Pons (tissue), 1 donor: ENCODE measurements around the gene PNPLA1.

Source experiments
- DNase-seq: peaks from one replicate; pipeline ENCODE4 v3.0.0-alpha.2; 2016; ENCODE audit warnings: low spot score

Gene PNPLA1

DNA sequence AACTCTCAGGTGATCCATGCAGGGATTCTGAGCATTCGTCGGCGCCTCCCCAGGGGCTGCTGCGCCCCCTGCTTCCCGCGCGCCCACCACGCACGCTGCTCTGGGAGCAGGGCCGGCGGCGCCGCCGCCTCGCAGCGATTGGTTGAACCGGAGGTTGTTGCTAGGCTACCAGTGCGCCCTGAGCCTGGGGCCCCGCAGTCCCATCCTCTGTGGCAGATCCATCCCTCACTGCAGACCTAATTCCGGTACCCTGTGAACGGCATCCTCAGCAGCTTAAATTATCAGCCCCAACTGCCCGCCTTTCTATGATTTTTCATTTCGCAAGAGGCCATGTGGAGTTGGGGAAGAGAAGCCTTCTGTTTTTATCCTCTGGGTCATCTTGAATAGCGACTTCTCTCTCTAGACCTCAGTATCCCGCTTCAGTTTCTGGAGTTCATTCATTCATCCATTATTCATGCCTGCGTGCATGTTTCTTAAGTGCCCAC lies 15.4 kb downstream of the PNPLA1 start:
- no peak for DNase-seq

DNA sequence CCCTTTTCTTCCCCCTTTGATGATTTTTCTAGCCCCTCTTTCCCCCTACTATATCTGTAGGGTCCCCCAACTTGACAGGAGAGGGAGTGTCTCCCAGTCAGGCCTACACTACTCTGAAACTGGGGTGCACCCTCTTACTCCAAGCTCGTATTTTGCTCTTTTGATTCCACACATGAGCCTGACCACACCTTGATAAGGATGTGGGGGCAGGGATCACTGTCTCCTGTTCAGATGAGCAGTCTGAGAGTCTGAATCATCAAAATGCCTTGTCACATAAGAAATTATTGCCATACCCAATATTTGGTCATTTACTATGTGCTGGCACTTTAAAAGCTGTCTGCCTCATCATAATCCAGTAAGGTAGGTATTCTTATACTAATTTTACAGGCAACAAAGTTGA lies 15.9 kb downstream of the PNPLA1 start:
- DNase-seq = no peak

DNA sequence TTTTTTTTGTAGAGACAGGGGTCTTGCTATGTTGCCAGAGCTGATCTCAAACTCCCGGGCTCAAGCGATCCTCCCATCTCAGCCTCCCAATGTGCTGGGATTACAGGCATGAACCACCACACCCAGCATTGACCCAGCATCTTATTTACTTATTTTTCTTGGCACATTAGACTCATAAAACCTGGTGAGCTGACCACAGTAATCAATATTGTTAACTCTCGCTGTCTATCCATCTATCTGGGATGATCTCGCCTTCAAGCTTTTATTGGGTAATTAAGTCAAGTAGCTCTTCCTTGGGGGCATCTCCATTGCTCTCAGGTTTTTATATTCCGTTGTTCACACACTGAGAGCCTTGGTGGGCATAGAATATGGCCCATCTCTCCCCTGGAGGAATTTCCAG lies 17.0 kb downstream of the PNPLA1 start:
- no peak for DNase-seq

DNA sequence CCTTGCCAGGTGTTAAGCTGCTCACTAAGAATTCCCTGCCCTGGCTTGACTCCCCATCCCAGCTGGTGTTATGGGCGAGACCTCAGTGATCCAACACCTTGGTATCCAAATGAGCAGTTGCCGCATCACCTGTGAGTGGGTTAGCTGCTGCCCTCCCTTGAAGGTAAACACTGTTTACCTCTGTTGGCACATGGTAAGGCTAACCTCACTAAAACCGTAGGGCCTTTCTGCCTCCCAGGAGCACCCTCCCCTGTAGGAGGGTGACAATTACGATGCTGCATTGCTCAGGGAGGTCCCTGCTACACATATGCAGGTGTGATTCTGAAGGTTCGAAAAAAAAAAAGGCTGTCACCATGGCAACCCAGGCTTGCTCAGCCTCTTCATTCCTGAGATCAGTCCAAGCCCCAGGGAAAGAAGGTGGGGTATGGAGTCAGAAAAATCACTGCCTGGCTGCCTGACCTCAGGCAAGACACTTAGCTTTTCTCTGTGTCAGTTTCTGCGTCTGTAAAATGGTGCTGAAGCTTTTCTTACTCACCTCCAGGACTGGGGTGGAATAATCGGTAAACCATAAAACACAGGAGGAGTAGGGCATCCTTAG lies 19.5 kb downstream of the PNPLA1 start:
- no peak for DNase-seq

DNA sequence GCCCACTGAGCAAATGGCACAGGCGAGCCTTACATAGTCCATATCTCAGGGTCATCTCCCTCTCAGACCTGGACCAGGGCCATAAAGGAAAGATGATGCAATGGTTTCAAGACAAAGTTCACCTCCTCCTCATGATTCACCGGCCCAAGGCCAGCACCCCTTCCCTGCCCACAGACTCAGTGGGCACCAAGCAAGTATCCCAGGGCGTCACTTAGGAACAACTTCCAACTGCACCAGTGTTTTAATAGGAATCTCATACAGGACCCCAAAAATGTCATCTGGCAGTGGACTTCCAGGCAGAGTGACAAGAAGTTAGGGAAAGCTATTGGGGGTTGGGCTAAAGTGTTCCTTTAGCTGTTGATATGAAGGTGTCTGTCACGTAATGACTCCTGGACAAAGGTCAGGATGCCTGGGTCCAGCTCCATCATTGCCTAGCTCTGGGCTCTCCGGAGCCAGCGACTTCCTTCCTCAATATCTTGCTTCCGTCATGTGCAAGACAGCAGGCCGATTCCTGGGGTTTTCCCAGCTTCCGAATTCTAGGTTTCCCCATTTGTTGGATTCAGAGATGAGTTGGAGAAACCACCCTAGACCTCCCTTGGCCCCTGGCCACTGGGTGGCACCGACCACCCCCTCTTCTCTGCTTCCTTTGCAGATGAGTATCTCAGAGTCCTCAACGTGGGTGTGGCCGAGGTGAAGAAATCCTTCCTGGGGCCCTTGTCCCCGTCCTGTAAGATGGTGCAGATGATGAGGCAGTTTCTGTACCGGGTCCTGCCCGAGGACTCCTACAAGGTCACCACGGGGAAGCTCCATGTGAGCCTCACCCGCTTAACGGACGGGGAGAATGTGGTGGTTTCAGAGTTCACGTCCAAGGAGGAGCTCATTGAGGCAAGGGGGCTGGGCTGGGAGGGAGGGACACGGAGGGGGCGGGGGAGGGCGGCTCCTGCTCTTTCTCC lies 21.1 kb downstream of the PNPLA1 start:
- DNase-seq = no peak

DNA sequence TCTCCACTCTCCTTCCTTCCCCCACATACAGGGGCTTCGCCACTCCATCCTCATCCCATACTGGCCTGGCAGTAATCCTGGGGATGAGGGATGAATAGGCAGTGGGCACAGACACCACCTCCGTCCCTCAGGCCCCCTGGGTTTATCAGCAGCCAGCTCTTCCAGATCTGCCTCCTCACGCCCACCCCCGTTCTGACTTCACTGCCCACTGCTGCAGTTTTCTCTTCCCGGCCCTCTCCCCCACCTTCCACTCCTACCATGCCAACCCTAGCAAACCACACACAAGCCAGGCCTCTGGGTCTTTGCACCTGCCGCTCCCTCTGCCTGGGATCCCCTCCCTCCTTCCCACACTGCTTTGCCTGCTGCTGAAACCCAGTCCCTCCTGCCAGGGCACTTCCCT lies 22.3 kb downstream of the PNPLA1 start:
- DNase-seq = no peak

DNA sequence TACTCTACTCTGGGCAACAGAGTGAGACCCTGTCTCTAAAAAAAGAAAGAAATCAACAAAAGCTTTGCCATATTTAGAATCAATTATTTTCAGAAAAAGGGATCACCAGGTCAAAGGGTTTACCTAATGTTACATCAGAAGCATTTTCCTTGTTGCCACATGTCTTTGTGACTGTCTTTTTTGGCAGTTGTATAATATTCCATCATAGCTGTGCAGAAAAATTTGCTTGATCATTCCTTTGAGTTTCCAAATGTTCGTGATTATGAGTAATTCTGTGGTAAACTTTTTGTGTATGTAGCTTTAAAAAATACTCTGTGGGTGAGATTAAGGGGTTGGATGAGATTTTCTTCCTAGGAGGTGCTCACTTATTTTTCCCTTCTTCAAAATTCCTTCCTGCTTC lies 26.4 kb downstream of the PNPLA1 start:
- DNase-seq = no peak

DNA sequence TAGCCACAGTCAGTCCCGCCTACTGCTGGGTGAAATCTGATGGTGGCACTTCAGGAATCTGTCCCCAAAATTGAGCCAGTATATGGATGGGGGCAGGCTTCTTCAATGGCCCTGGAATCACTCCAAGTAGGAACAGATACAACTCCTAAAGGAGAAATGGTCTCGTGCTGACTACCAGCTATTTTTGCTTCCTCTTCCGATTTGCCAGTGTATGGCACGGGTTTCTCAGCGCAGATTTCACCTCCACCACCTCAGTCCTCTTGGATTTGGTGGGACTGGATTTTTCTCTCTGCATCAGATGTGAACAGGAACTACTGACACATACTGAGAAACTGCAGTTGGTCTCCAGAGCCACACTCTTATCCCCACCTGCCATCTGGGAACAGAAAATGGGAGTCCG lies 27.2 kb downstream of the PNPLA1 start:
- no peak for DNase-seq

DNA sequence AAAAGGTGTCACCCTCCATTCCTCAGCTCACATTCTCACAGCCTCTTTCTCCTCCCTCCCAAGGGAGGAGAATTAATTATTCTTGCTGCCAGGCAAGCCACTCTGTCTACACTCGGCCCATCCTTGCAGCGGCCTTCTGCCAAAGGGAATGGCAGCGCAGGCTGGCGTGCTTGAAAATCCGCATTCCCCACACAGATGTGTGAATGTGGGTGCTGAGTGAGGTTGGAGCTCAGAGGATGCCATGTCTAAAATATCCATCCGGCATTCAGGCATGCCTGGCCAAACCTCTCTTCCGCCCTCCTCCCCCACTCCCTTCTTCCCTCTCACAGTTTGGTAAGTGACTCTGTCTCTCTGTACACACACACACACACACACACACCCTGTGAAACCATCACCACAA lies 27.7 kb downstream of the PNPLA1 start:
- no peak for DNase-seq

DNA sequence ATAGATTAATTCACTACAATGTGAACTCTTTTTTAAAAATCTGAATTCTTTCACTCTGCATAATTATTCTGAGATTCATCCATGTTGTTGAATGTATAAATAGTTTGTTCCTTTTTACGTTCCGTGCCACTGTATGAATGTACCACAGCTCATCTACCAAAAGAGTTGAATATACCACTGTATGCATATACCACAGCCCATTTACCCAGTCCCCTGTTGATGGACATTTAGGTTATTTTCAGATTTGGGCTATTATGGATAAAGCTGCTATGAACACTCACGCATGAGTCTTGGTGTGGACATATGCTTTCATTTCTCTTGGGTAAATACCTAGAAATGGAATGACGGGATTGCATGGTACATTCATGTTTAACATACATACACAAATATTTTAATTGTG lies 28.2 kb downstream of the PNPLA1 start:
- DNase-seq = no peak

DNA sequence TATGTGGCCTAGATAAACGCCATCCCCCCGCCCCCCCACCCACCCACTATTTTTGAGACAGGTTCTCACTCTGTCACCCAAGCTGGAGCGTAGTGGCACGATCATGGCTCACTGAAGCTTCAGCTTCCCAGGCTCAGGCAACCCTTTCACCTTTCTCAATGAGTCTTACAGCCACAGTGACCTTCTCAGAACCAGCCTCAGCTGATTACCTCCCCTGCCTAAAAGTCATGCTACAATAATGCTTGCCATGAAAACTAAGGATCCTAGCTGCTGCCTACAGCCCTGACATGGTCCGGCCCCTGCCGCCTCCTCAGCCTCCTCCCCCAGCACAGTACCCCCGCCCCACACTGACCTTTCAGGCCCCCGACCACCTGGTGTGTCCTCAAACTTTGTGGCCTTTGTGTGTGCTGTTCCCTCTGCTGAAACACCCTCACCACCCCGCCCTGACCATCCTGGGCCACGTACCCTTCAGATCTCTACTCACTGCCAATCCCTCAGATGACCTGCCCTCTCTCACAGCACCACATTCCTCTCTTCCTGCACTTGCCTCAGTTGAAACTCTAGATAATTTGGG lies 31.3 kb downstream of the PNPLA1 start:
- DNase-seq = no peak

DNA sequence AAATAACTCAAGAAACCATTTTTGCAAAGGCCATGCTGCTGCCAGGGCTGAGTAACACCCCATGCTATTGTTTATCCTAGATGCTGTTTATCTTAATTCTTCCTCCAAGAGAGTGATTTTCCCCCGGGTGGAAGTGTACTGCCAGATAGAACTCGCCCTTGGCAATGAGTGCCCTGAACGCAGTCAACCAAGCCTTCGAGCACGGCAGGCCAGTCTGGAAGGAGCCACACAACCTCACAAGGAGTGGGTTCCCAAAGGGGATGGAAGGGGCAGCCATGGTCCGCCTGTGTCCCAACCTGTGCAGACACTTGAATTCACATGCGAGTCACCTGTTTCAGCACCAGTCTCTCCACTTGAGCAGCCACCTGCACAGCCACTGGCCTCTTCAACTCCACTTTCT lies 31.9 kb downstream of the PNPLA1 start:
- no peak for DNase-seq

DNA sequence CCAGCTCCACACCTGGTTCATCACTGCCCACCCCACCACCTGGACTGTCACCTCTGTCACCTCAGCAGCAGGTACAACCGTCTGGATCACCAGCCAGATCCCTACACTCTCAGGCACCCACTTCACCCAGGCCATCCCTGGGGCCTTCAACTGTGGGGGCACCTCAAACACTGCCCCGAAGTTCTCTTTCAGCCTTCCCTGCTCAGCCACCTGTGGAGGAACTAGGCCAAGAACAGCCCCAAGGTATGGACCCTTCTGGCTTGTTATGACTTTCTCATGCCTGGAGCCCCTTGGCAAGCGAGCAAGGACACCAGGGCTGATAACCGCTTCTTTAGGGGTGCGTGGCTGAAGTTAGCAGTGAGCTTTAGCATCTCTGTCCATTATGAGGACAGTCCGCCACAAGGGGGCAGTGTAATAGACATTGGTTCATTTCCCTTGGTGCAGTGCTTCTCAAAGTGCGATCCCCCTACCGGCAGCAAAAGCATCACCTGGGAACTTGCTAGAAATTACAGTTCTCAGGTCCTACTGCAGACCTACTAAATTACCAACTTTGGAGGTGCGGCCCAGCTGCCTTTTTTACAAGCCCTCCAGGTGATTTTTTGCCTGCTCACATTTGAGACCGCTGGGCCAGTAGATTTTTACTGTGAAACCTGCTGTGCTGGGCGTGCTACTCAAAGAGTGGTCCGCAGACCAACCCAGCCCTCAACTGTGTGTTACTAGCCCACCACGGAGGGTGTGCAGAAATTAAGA lies 32.5 kb downstream of the PNPLA1 start:
- peak; percentile 80 for DNase-seq

DNA sequence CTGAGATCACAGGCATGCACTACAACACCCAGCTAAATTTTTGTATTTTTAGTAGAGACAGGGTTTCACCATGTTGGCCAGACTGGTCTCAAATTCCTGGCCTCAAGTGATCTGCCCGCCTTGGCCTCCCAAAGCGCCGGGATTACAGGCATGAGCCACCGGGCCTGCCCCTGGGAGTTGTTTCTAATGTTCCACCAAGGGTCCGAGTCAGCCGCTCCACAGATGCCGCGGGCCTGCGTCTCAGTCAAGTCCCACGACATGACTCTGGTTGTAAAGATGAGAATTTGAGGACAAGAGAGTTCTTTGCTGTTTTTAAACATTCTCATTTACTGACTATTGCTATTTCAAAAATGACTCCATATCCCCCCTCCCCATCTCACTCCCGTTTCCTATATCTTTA lies 36.0 kb downstream of the PNPLA1 start:
- DNase-seq = no peak

DNA sequence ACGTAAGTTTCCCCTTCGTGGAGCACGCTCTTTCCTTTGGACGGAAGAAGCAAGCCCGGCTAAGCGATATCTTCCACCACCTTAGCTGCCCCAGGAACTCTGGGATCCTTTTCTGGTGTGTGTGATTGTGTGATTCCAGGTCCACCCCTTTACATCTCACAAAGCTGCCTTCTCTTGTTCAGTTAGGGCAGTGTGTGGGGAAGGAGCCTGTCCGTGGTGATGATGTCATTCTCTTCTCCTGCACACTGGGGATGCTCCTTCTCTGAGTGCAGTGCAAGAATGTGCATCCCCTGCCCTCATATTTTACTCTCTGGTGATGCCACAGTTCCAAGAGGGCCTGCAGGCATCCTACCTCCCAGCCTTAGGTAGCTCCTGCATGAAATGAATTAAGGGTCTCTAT lies 36.5 kb downstream of the PNPLA1 start:
- no peak for DNase-seq

DNA sequence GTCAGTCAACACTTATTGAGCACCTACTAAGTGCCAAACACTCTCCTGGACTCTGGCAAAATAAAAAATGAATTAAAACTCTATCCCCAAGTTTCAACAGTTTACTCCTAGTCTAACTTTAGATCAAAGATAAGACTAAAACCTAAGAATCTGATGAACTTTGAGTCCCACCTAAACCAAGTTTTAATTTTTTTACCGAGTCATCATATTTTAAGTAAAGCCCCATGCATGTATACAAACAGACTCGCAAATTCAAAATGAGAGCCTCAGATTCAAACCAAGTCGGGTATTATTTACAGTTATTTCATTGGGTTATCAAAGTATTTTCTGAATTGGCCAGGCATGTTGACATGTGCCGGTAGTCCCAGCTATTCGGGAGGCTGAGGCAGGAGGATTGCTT lies 38.7 kb downstream of the PNPLA1 start:
- no peak for DNase-seq

DNA sequence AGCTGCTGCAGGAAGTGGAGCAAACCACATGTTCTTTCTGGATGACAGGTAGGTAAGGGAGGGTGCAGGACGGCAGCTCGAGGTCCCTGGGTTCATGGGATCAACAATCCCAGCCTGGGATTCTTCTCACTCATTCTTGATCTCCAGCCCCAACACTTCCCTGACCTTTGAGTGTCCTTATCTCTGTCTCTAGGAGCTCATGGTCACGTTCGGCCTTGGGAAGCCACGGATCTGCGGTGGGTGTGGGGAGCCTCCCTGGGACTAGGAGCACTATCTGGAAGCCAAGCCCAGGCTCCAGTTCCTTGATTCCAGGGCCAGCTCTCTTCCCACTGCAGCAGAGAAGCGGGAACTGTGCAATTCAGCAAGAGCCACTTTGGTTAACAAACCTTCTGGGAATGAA lies 39.3 kb downstream of the PNPLA1 start:
- DNase-seq = no peak

DNA sequence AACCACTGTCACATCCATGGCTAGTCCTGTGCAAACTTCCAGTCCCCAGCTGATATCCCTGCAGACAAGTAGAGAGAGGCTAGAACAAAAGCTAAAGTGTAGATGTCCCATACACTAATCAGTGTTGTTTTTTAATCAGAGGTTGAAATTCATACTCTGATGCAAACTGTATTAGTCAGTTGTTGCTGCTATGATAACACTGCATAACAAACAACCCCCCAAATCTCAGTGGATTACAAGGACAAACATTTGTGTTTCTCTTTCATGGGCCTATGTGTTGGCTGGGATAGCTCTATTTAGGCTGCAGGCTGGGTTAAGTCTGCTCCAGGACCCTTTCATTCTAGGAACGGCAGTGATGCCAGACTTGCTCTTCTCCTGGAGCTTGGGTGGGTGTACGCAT lies 40.0 kb downstream of the PNPLA1 start:
- no peak for DNase-seq

DNA sequence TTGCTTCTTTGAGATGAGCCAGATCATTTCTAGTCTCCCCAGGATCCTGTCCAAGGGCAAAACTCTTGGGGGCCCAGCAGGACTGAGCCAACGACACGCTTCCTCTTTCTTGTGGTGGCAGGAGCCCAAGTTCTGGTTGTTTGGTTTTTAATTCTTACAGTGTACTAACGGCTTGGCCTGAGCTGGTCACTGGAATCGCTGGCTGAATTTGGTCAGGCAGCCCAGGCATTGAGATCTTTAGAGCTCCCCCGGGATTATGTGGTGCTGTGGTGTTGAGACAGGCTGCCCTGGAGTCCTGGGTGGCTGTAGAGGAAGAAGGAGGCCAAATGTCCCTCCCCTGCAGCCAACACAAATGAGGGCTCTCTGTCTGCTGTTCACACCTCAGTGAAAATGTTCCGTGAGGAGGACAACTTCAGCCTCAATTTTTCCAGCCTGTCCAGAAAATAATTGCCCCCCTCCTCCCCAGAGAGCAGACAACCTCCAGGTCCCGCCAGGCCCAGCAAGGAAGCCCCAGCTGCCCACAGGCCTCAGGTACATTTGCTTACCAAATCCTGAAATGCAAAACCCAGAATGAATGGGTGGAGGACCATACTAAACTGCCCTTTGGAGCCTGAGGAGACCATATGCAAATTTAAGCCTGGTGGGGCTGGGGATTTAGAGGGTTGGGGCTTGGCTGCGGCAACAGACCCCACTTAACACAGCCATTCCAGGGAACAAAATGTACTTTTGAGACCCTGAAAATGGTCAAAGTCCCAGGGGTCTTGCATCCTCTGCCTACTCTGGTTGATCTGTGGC lies 43.2 kb downstream of the PNPLA1 start:
- no peak for DNase-seq

DNA sequence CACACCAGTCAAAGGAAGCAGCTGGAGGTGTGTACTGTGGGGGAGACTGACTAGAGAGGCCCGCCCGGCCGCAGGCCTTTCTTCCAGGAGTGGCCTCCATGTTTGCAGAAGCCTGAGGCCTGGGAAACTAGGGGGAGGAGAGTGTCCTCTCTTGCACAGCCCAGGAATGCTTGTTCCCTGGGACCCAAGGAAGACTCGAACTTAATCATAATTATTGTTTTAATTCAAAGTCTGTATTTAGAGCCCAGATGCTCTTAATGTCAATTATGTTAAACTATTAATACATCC lies 43.7 kb downstream of the PNPLA1 start:
- no peak for DNase-seq

DNA sequence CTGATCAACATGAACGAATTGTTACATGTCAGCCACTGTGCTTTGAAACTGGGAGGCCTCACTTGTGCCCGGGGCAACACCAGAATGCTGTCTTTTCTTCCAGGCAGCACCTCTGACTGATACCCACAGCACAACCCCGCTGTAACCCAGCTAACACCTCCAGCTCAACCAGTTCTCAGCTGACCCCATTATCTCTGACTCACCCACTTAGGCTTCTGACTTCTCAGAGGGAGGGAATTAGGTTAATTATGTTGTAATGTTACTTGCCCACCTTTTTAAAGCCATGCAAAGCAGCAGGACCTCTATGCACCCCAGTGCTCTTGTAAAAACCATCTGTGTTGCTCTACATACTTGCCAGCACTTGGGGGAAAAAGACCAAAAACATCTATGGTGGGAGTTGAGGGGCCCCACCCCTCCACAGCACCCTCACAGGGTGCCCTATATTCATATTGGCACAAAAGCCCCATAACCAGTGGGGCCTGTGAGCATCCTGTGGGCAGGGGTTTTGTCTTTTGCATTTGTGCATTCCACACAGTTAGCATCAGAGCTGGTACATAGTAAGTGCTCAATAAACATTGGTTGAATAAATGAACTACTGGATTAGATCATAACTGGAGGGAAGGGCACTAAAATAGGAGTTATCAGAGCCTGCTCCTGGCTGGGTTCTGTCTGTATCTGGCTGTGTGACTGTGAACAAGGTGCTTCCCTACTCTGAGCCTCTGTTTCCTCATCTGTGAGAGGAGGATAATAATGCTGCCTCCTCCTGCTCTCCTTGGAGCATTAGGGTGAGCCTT lies 44.6 kb downstream of the PNPLA1 start:
- DNase-seq = no peak
